Natural killer cell (primary cell): ENCODE measurements around the gene ESR1. TPM values are rescaled to one million over a fixed set of nuclear protein-coding genes. Genes with fewer than 3 reads are reported as not detected.

Experiments
- ATAC-seq, 3 donors: fragments of 150-1000 bp in 2 of 3; fragments of 200-7000 bp in 1 of 3; cut with Tn5 transposase; 1 replicate in 1 of 3; 2 replicates in 2 of 3; pipeline ENCODE4 v1.10.0; 2021; ENCODE audit warnings: mild to moderate bottlenecking in 2 of 3, moderate library complexity in 2 of 3
- DNase-seq, 2 donors: peaks; one replicate each; pipeline versions ENCODE4 v3.0.0 to v3.0.0-alpha.2; 2013 to 2021; ENCODE audit warnings: mixed read lengths in 1 of 2
- H3K27ac ChIP-seq: one replicate; pipeline ENCODE4 v1.5.1; 2013; ENCODE audit warnings: mild to moderate bottlenecking, low read length
- H3K27me3 ChIP-seq: one replicate; pipeline ENCODE4 v1.6.1; 2013; ENCODE audit warnings: low read length; ENCODE audit not compliant: control insufficient read depth, insufficient read depth
- H3K36me3 ChIP-seq: one replicate; pipeline ENCODE4 v1.6.1; 2013; ENCODE audit warnings: low read length; ENCODE audit not compliant: control insufficient read depth, insufficient read depth
- H3K4me1 ChIP-seq: one replicate; pipeline ENCODE4 v1.6.1; 2013; ENCODE audit warnings: low read length; ENCODE audit not compliant: control insufficient read depth, insufficient read depth
- H3K4me3 ChIP-seq: one replicate; pipeline ENCODE4 v1.5.1; 2013; ENCODE audit warnings: low read length
- H3K9me3 ChIP-seq: one replicate; pipeline ENCODE4 v1.6.1; 2013; ENCODE audit warnings: low read length; ENCODE audit not compliant: control insufficient read depth, insufficient read depth
- H3K27ac Mint-ChIP-seq, 2 donors: one replicate each; pipeline ENCODE4 v1.8.0; 2022; ENCODE audit warnings: mild to moderate bottlenecking in 2 of 2, mixed read lengths in 2 of 2, moderate library complexity in 1 of 2
- H3K27me3 Mint-ChIP-seq, 2 donors: one replicate each; pipeline ENCODE4 v1.8.0; 2022; ENCODE audit warnings: low read depth in 2 of 2, mixed read lengths in 2 of 2
- H3K36me3 Mint-ChIP-seq: one replicate; pipeline ENCODE4 v1.8.0; 2022; ENCODE audit warnings: mixed read lengths
- H3K4me1 Mint-ChIP-seq, 2 donors: one replicate each; pipeline ENCODE4 v1.8.0; 2022; ENCODE audit warnings: mixed read lengths in 2 of 2
- H3K4me3 Mint-ChIP-seq: one replicate; pipeline ENCODE4 v1.8.0; 2022; ENCODE audit warnings: mild to moderate bottlenecking, moderate library complexity, mixed read lengths
- H3K9me3 Mint-ChIP-seq, 2 donors: one replicate each; pipeline ENCODE4 v1.8.0; 2022; ENCODE audit warnings: mixed read lengths in 2 of 2
- whole genome bisulfite sequencing: methylation state at CpG from one replicate; pipeline ENCODE4 v1.1.7; 2013; ENCODE audit warnings: missing lambda C conversion rate; ENCODE audit not compliant: insufficient coverage; 5-methylcytosine and 5-hydroxymethylcytosine counted together
- intact Hi-C: fragments of 100-400 bp; cut with micrococcal nuclease; formaldehyde crosslinking; loops from one replicate; pipeline ENCODE4 v1.14.2; 2022
- total RNA-seq, 4 donors: library from RNA; stranded (reverse); fragments of 120-200 nt in 1 of 4; gene quantifications; one replicate each; pipeline versions ENCODE4 v1.2.3 to v1.2.4, GENCODE V29; 2013 to 2022
- TF ChIP-seq, protein P1 (sequence below): fragments of 200-600 bp; IDR thresholded peaks from one replicate; pipeline ENCODE4 v1.8.0; 2022; ENCODE audit warnings: antibody characterized with exemption

The ESR1 gene
- total RNA-seq, 3 donors from 2014 or later (not counting 1 experiment from before 2014, with no cell fraction given), result 0.11 to 0.64 (median 0.60) TPM

DNA sequence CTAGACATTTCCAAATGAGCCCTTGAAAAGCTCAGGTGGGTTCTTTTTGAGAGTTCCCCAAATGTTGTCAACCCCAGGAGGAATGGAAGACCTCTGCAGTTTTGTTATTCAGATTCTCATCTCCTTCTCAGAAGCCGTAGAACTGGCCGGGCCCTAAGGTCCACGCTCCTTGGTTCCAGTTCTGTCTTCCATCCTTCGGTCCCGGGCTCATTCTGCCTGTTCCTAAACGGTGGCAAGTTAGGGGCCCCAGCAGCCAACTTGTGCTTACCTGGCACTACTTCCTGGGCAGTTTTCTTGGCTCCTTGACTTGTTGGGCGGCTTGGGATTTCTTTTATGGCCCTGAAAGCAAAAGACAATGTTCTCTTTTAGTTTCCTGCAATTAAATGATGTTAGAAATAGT lies 6.4 kb downstream of the ESR1 start:
- intact Hi-C loops, result no loop called here
- peaks cover 27 to 81% of the 10 kb centered on the region in 2 donors for H3K27me3 Mint-ChIP-seq
- no peak overlapping the region for H3K4me3 ChIP-seq
- ATAC-seq (no peak), DNase-seq (no peak)
- no peaks in the 10 kb centered on the region for H3K36me3 Mint-ChIP-seq
- 86% methylated on average over 7 of the region's 7 CpGs for WGBS
- H3K27me3 ChIP-seq, result peaks cover 3% of the 10 kb centered on the region
- H3K27ac ChIP-seq, result no peak overlapping the region
- no peaks in the 10 kb centered on the region for H3K9me3 ChIP-seq
- H3K9me3 Mint-ChIP-seq, result no peaks in the 10 kb centered on the region
- no peak overlapping the region for H3K4me3 Mint-ChIP-seq
- H3K4me1 Mint-ChIP-seq, result no peaks in the 10 kb centered on the region
- H3K4me1 ChIP-seq, result no peaks in the 10 kb centered on the region
- H3K36me3 ChIP-seq, result no peaks in the 10 kb centered on the region
- no peak overlapping the region for H3K27ac Mint-ChIP-seq
- TF ChIP-seq, protein P1, sequence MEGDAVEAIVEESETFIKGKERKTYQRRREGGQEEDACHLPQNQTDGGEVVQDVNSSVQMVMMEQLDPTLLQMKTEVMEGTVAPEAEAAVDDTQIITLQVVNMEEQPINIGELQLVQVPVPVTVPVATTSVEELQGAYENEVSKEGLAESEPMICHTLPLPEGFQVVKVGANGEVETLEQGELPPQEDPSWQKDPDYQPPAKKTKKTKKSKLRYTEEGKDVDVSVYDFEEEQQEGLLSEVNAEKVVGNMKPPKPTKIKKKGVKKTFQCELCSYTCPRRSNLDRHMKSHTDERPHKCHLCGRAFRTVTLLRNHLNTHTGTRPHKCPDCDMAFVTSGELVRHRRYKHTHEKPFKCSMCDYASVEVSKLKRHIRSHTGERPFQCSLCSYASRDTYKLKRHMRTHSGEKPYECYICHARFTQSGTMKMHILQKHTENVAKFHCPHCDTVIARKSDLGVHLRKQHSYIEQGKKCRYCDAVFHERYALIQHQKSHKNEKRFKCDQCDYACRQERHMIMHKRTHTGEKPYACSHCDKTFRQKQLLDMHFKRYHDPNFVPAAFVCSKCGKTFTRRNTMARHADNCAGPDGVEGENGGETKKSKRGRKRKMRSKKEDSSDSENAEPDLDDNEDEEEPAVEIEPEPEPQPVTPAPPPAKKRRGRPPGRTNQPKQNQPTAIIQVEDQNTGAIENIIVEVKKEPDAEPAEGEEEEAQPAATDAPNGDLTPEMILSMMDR, result no peak

DNA sequence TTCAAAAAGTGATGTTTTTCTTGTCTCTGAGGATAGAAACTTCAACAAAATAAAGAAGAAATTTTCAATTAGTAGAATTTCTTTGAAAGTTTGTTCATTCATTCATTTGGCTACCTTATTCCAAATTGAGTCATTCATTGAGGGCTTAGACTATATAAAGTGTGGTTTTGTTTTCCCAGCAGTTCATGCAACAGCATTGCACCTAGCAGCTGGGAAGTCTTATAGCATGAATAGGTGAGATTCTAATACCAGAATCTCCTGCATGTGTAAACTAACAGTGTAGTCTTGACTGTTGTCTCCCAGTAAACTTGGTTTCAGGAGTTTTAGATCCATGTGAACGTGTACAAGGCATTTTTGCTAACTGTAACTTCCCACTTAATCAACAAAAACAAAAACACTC lies 7.1 kb downstream of the ESR1 start:
- no peak overlapping the region for H3K4me3 Mint-ChIP-seq
- Histone ChIP-seq H3K27me3 (no peaks in the 10 kb centered on the region), H3K9me3 (no peaks in the 10 kb centered on the region), H3K4me1 (no peaks in the 10 kb centered on the region), H3K4me3 (no peak overlapping the region), H3K27ac (no peak overlapping the region), H3K36me3 (no peaks in the 10 kb centered on the region)
- no peaks in the 10 kb centered on the region for H3K9me3 Mint-ChIP-seq
- intact Hi-C loops, result no loop called here
- H3K27ac Mint-ChIP-seq, result no peak overlapping the region
- TF ChIP-seq, protein P1, result no peak
- no peaks in the 10 kb centered on the region for H3K4me1 Mint-ChIP-seq
- ATAC-seq (no peak), DNase-seq (no peak)
- H3K36me3 Mint-ChIP-seq, result no peaks in the 10 kb centered on the region
- WGBS, result 75% methylated on average over 1 of the region's 1 CpG
- H3K27me3 Mint-ChIP-seq, result peaks cover 25 to 74% of the 10 kb centered on the region in 2 donors

DNA sequence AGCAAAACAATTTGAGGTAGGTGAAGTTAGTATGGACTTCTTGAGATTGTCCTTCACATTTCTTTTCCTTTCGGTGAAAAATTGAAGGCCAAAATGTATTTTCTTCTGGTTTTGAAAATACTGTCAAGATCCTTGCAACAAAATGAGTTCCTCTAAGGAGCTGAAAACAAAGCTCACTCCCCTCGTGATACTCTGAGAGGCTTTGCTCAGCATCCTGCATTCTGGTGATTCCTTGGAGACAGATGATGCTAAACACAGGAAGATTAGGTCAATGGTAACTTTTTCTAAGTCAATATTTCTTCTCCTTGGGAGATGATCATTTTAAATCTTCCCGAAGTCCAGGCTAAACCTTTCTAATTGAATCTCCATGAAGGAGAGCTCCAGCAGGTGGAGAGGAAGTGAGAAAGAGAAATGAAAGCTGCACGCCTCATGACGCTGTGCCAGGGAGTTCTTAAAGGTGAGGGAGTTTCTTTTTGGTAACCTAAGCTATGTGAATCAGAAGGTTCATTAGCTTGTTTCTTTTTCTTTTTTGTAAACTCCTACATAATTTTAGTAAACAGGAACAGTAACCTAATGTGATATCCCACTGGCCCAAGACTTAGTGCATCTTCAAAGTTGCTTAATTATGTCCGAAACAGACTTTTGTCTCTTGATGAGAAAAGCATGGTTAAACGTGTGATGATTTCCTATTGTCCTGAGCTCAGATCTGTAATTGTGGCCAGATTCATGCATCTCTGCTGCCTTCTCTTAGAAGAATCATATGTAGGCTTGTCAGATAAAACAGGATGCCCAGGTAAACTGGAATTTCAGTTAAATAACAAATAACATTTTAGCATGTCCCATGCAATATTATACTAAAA lies 15.0 kb downstream of the ESR1 start:
- ATAC-seq, result no peak
- H3K4me3 ChIP-seq, result no peak overlapping the region
- DNase-seq, result no peak
- Mint-ChIP-seq H3K4me3 (no peak overlapping the region), H3K4me1 (no peaks in the 10 kb centered on the region), H3K27ac (no peak overlapping the region), H3K9me3 (no peaks in the 10 kb centered on the region), H3K27me3 (peaks cover 9 to 12% of the 10 kb centered on the region in 2 donors), H3K36me3 (no peaks in the 10 kb centered on the region)
- no peaks in the 10 kb centered on the region for H3K4me1 ChIP-seq
- H3K9me3 ChIP-seq, result no peaks in the 10 kb centered on the region
- H3K27me3 ChIP-seq, result no peaks in the 10 kb centered on the region
- whole genome bisulfite sequencing, result 67% methylated on average over 7 of the region's 7 CpGs
- no peak overlapping the region for H3K27ac ChIP-seq
- TF ChIP-seq, protein P1, result no peak
- intact Hi-C loops, result no loop called here
- H3K36me3 ChIP-seq, result no peaks in the 10 kb centered on the region
